Stimulated activated CD4-positive, alpha-beta T cell treated with anti-CD3 and anti-CD28 coated beads, Interleukin-12 subunit alpha, Interleukin-12 subunit beta, amount 100 ng/mL, for 24 hours (primary cell): ENCODE measurements around the gene MPO.
A peak's percentile ranks its signal among the peaks of the same experiment; 100 is the strongest.

ENCODE experiments used
- DNase-seq, 2 experiments: peaks; one replicate each; pipeline ENCODE4 v3.0.0-alpha.2; 2020; ENCODE audit warnings: low read depth in 2 of 2

The MPO gene

GRCh38 chr17:58280480-58281217, at the start of gene MPO:
MPO (minus strand) TSS chr17:58280935; CDS start chr17:58280758, 177 bp downstream.
- DNase-seq, result no peak

DNA sequence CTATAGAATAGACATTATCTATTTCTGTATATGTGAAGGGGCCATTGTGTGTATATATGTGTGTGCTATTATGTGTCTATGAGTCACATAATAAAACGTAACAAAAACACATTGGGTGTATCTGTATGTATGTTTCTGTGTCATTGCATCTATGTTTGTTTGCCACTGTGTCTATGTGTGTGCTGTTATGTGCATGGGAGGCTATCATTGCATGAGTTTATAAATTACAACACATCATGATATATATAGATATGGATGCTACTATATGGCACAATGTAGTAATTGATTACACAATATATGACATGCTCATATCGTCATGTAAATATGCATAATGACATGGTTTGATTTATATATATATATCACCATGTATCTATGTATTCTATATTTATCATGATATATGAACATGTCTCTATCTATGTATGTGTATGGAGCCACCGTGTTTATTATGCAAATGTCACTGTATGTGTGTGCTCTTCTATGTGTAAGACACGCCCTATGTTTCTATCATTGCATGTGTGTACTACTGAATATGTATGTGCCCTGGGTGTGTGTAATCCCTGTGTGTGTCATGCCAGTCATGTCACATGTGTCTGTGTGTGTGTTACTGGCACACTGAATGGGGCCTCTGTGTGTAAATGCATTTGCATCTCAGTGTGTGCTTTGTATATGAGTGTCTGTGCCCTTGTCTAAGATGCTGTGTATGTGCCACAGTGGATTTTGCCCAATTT, 49.2 kb upstream of the MPO start:
- DNase-seq, result peak in 1 of 2 experiments; percentile 58

DNA sequence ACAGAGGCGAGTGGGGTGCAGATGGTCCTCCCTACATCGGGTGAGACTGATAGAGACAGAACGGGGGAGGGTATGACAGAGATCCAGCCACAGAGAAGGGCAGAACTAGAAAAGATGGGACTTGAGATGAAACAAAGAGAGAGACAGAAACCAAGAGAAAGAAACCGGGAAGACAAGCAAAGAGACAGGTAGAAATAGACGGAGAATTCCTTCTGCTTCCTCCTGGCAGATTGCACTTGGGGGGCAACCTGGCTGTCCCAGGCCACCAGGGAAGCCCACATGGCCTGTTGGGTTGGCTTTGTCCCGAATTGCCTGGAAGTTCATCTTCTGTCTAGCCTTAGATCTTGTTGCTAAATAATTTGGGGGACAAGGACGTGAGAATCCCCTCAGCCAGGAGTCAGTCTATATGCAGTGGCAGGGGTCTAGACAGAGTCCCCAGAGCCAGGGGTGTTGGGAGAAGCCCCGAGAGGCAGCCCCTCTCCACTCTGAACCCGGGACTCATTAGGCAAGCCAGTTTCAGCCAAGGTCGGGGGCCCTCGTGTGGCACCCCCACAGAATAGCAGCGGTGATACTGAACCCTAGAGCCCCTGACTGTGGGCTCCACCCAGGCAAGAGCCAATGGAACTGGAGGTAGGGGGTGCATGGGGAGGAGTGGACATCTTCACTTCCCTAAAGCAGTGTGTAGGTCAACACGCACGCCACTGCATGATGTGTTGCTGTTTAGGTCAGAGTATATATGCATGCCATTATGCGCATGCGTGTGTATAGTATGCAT, 48.5 kb upstream of the MPO start:
- peak; percentile 84 to 89 for DNase-seq

- DNase-seq, result peak; percentile 81 to 89
These were observed 47.7 kb upstream of the MPO start, which contains the start of gene TSPOAP1 for GRCh38 chr17:58328195-58329034. TSPOAP1 (minus strand) TSS chr17:58328795; CDS start chr17:58327920, 875 bp downstream.

DNA sequence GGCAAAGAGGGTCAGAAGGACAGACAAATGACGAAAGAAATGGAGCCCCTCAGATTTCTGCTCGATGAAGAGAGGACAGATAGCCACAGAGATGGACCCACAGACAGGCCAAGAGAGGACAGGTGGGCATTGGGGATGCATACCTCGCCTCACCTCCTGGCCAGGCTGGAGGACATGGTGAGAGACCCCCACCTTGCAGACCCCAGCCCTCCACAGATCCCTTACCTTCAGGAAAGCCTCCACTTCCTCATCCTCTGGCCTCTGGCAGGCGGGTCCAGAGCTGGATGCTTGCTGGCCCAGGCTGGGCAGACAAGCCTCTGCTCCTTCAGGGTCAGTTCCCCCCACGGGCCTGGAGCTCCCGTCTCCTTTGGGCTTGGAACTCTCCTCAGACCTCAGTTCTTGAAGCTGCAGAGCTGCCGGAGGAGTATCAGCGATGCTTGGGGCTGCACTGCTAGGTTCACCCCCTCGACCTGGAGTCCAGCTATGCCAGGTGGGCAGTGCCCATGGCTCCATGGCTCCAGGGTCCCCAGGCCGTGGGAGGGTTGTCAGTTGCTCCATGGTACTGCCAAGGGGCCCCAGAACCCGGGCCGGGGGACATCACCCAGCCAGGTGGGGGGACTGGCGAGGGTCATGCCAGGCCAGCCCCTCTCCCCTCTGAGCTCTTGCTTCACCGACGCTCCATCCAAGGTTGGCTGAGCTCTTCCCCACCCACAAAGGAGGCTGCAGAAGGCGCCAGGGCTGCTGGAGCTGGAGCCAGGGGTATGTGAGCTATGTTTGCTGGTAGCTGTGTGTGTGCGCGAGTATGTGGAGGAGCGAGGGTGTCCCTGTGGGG, 46.8 kb upstream of the MPO start:
- peak in 1 of 2 experiments; percentile 67 for DNase-seq

- peak in 1 of 2 experiments; percentile 33 for DNase-seq
These were observed 46.1 kb upstream of the MPO start for GRCh38 chr17:58326609-58327362.

DNA sequence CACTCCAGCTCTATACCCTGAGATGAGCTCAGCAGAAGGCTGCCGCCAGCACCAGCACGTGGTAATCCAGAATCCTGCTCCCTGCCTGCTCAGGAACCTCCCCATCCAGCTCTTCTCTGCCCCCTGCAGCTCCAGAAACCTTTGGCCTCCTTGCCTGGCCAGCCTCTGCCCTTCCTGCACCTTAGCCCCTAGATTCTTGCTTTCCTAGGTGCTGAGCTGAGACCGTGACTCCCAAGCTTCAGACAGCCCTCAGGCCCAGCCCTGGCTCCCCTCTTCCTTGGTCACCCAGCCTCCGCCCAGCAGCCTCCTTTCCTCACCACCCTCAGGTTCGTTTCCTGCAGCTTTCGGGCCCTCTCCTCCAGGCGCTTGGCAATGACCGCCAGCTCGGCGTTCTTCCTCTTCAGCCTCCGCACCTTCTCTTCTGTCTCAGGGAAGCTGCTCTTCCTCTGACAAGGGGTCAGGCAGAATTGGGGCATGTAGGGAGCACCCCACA, 45.3 kb upstream of the MPO start:
- DNase-seq, result no peak

- DNase-seq, result no peak
These were observed 44.6 kb upstream of the MPO start for GRCh38 chr17:58325289-58325726.

DNA sequence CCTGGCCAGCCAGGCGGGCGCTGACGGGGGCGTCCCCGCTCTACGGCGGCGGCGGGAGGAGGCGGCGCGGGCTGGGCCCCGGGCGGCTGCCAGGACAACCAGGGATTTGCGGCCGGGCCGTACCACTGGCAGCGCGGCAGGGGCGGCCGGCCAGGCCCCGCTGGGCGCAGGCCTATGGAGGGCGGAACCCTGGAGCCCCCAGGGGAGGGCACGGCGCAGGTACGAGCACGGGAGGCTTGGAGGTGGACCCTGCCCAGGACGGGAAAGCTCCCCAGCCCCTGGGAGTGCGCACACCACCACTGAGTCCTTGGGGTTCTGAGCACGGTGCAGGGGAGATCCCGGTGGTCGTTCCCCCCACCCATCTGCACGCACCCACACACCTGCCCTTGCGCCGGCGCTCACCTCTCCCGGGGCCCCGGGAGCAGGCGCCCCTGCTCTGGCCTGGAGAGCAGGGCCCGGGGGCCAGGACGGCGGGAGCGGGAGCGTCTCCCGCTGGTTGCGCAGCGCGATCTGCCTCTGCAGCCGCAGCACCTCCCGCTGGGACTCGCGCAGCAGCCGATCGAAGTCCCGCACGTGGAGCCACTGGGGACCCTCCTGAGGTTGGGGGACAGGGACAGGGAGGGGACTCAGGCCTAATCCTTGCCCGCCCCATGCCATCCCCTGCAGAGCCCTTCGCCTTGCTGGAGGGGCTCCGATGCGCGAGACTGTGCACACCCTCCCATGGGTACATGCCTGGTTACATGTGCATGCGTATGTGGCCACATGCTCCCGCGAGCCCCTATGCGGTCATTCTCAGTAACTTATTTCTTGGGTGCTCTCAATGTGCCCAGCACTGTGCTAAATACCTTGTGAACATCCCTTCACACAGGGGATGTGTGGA, 43.9 kb upstream of the MPO start:
- DNase-seq, result no peak

DNA sequence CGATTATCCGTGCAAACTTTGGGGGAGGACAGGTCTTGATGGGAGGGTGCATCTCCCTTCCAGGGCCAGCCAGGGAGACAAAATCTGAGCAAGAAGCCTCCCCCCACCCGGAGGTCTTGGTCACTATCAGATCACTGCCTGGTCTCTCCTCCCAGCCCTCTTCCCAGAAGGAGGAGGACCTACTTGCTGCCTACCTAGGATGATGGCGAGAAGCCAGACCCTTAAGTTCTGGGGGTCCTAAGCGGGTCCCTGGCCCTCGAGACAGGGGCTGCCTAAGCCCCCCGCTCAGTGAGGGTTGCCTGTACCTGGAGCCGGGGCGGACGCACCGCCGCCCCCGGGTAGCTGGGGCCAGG, 43.3 kb upstream of the MPO start:
- no peak for DNase-seq

DNA sequence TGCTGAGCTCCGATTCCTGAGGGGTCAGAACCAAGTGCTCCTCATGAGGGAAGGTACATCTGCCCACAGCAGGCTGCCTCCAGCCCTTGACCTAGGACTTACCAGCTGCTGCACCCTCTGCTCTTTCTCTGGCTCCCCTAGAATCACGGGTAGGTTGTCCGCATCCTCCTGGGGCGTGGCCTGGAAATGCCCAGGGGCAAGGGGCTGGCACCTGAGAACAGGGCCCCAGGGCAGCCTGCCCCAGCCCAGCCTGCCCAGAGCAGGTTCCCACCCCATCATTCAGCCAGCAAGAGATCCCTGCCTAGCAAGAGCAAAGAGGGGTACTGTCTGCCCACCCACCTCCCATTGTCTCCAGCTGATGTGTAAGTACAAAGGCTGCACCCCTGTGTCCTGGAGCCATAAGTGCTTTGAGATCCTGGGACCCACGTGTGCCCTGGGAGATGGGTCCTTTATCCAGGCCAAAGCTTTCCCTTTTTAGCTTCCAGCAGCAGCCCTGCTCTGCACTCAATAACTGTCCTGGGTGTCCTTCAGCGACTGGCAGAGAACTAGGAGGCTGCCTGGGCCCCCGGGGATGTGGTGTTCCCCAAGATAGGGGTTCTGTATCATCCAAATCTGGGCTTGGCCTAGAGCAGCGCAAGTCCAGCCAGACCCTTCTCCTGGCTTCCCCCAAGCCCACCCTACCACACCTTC, 42.8 kb upstream of the MPO start:
- no peak for DNase-seq

DNA sequence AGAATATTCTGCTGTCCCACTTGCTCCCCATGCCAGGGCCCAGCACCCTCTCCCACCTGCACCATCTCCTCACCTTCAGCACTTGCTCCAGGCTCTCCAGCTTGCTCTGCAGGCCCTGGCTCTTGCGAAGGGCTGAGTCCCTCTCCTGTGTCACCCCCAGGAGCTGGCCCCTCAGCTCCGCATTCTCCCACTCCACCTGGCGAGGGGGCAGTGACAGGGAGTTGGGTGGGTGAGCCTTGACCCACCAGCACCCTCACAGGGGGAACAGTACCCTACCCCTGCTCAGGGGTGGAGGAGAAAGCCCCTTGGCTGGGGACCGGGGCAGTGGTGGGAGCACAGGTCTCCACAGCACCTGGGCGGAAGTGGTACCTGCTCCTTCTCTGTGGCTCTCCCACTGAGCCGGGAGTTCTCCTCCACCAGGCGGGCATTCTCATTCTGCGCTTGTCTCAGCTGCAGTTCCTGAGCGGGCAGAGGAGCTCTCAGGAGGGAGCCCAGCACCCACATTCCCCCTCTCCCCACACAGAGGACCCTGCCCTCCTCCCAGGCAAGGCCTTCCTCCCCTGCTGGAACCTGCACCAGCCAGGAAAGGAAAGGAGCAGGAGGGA, 41.9 kb upstream of the MPO start:
- DNase-seq, result no peak

DNA sequence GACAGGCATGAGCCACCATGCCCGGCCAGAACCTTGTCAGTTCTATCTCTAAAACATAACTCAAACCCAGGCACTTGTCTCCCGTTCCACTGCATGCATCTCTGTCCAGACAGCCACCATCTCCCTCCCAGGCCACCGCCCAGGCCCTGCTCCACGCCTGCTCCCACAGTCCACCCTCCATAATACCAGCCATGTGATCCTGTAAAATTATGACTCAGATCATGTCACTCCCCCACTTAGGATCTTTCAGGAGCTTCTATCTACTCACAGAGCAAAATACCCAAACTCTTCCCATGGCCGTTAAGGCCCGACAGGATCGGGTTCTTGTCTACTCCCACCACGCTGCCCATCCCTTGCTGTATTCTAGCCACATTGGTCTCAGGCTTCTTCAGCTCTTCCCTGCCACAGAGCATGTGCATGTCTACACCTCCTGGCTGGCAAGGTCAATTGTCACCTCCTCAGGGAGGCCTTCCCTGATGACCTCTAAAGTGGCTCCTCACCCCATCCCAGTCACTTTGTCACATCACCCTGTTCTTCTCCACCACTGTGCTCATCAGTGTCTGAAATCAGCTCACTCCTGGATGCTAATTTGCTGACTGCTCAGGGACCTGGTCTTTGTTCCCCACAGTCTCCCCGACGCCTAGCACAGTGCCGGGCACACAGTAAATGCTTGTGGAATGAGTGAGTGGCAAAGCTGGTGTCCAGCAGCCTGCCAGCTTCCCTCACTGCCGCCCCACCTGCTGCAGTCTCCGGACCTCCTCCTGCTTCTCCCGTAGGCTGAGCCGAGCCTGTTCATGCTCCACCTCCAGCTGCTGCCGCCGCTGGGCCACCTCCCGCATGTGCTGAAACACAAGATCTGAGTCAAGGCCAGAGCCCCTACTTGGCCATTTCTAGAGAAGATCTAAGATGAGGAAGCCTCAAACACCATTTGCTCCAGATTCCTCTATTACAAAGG, 41.1 kb upstream of the MPO start:
- DNase-seq, result no peak

- DNase-seq, result no peak
These were observed 40.0 kb upstream of the MPO start for GRCh38 chr17:58320570-58321323.

DNA sequence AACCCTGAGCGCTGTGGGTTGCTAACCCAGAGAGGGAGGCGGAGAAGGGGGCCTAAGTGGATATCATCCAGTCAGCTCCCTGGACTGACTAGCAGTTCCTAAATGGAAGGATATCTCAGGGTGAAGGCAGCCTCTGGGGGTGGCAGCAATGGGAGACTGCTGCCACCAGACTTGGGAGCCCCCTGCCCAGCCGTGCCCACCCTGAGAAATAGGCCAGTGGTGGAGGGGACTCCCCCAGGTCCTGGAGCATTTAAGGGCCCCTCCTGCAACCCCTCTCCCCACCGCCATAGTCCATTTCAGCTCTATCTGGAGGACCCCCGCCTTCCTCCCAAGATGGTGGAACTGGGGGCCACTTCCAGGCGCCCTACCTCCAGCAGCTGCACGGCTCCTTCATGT, 39.4 kb upstream of the MPO start:
- DNase-seq, result no peak
